HG02642 (cell line): ENCODE data around the gene PRKCI.
"Not testable (repeated sequence)": the region's sequence is repeated elsewhere in the genome, so short reads cannot be mapped to it uniquely, and the experiment has no call there.

Experiments used
- ATAC-seq: cut with Tn5 transposase; IDR thresholded peaks from one replicate; pipeline ENCODE4 v1.9.1; 2021; ENCODE audit warnings: mild to moderate bottlenecking; ENCODE audit not compliant: unreplicated experiment, poor library complexity

Gene PRKCI

GRCh38 chr3:170222647-170223541 is 670 bp downstream of the PRKCI start:
- peak; percentile 36 for ATAC-seq

GRCh38 chr3:170225166-170225565 is 2.9 kb downstream of the PRKCI start:
- ATAC-seq, result no peak

GRCh38 chr3:170226426-170226960 is 4.3 kb downstream of the PRKCI start:
- ATAC-seq, result no peak

- ATAC-seq, result no peak
These were observed 6.0 kb downstream of the PRKCI start for GRCh38 chr3:170228093-170228766.

GRCh38 chr3:170232266-170232665 is 10.0 kb downstream of the PRKCI start:
- no peak for ATAC-seq

GRCh38 chr3:170233530-170233929 is 11.3 kb downstream of the PRKCI start:
- ATAC-seq, result no peak

GRCh38 chr3:170240142-170240541 is 17.9 kb downstream of the PRKCI start:
- ATAC-seq, result no peak

- ATAC-seq, result no peak
These were observed 18.4 kb downstream of the PRKCI start for GRCh38 chr3:170240671-170241070.

GRCh38 chr3:170244576-170244975 is 22.4 kb downstream of the PRKCI start:
- ATAC-seq, result no peak

GRCh38 chr3:170247875-170248274 is 25.7 kb downstream of the PRKCI start:
- peak; percentile 29 for ATAC-seq

- ATAC-seq, result no peak
These were observed 34.4 kb downstream of the PRKCI start for GRCh38 chr3:170256597-170256996.

GRCh38 chr3:170257145-170257544 is 34.9 kb downstream of the PRKCI start:
- peak; percentile 63 for ATAC-seq

- ATAC-seq, result peak; percentile 29
These were observed 35.9 kb downstream of the PRKCI start for GRCh38 chr3:170258105-170258487.

- no peak for ATAC-seq
These were observed 37.7 kb downstream of the PRKCI start for GRCh38 chr3:170259907-170260306.

- ATAC-seq, result no peak
These were observed 45.6 kb downstream of the PRKCI start for GRCh38 chr3:170267793-170268192.

GRCh38 chr3:170269673-170270254 is 47.5 kb downstream of the PRKCI start:
- not testable (repeated sequence) for ATAC-seq

GRCh38 chr3:170270282-170270881 is 48.2 kb downstream of the PRKCI start:
- no peak for ATAC-seq

GRCh38 chr3:170274641-170275040 is 52.4 kb downstream of the PRKCI start:
- ATAC-seq, result no peak

GRCh38 chr3:170275832-170276231 is 53.6 kb downstream of the PRKCI start:
- ATAC-seq, result no peak

GRCh38 chr3:170277311-170277710 is 55.1 kb downstream of the PRKCI start:
- not testable (repeated sequence) for ATAC-seq
